KG1 (cell line): ENCODE results near the gene CCL22.
"Not testable (repeated sequence)": the region's sequence is repeated elsewhere in the genome, so short reads cannot be mapped to it uniquely, and the experiment has no call there.

ENCODE experiments used
- DNase-seq: peaks from one replicate; lab custom pipeline; 2025; lab: John Stamatoyannopoulos, UW

Gene CCL22

DNA sequence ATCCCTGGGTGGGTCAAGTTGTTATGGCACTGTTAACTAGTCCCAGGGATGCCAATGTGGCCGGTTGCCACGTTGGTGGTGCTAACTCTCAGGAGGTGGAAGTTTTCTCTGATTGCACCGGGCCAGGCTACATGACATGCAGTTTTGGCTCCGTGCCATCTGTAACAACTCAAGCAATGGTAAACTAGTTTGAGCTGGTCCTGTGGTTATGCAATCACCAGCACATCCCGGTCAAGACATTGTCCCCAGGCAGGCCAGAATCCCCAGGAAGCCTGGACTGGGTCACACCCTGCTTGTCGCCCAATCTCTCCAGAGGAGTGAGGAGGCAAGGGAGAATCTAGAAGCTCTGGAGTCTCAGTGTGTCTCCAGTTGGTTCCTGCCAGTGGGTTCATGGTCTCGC is 35.9 kb downstream of the CCL22 start:
- no peak for DNase-seq

DNA sequence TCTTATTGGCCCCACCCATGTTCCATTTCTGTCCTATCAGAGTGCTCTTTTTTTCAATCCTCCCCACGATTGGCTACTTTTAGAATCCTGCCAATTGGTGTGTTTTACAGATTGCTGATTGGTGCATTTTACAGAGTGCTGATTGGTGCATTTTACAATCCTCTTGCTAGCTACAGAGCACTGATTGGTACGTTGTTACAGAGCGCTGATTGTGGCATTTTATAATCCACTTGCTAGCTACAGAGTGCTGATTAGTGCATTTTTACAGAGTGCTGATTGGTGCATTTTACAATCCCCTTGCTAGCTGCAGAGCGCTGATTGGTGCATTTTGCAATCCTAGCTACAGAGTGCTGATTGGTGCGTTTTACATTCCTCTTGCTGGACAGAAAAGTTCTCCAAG is 36.4 kb downstream of the CCL22 start:
- no peak for DNase-seq

DNA sequence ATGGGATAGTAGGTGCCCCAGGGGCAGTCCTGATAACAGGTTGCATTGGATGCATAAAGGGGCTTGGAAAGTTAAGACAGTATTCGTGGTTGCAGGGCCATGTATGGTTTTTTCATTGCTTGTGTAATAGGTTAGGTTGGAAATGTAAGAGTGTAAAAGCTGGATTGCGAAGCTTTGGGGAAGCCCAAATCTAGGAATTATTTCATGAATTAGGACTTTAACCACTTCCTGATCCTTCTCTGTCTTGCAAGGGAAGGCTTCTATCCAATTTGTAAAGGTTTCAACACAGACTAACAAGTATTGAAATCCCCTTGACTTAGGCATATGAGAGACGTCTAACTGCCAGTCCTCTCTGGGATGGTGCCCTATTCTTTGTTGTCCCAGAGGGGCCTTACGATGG is 38.2 kb downstream of the CCL22 start:
- DNase-seq = no peak

- DNase-seq = not testable (repeated sequence)
Measured at GRCh38 chr16:57397493-57397892, 38.9 kb downstream of the CCL22 start.

DNA sequence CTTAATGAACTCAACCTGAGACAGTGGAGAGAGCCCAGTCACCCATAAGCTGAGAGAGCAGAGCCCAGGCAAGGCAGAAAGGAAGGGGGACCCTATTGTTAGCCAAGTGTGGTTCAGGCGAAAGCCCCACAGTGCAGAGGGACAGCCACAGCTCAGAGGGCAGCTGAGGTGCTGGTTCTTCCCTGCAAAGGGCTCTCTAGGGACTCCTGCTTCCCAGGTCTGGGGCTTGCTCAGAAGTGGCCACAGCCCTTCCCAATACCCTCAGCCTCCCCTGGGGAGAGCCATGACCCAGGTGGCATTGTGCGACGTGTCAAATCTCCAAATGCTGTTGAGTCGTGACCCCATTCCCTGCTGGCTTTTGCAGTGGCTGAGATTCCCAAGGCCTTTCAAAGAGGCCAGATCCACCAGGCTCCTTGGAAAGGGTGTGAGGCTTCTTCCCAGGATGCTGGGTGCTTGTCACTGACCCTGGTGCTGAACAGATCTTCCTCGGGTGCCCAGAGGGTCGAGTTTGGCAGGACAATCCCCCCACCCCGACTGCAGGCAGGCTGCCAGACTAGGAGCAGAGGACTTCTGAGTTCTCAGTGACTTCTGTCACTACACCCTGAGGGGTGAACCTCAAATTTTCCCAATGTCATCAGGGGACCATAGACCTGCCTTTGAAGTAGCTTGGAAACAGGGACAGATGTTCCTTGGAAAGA is 43.5 kb downstream of the CCL22 start:
- DNase-seq = no peak

- no peak for DNase-seq
Measured at GRCh38 chr16:57403965-57404817, 45.6 kb downstream of the CCL22 start, which contains the start of gene CCL17. Gene CCL17, plus strand, starts transcription at chr16:57404767. Its CDS starts 9,166 bp downstream, at chr16:57413933.

DNA sequence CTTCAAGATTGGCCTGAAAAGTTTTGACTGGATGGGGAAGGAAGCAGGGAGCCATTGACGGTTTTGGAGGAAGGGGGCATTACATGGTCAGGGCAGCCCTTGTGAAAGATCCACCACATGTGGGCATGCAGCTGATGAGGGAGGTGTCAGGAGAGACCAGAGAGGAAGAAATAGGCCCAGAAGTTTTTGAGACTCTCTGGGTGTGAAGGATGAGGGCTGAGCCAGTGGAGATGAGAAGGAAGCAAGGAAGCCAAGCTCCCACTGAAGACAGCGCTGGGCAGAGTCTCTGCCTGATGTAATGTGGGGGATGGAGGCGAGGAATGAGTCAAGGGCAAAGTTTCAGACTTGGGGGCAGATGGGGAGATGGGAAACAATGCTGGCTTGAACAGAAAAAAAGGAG is 46.5 kb downstream of the CCL22 start:
- DNase-seq = no peak

DNA sequence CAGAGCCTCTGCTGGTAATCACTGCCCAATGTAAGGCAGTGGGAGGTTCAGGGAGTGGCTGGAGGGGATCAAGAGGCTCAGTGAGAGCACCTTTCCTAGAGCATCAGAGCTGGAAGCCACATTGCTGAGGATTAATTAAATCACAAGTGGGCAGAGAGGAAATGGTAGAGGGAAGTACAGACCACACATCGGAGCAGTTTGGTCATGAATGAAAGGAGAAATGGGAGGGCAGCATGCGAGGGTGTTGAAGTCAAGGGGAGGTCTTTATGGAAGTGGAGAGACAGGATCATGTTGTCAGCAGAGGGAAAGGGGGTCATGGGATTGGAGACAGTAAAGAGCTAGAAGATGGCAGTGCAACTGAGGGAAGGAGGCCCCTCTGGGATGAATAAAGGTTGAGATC is 48.3 kb downstream of the CCL22 start:
- DNase-seq = no peak

DNA sequence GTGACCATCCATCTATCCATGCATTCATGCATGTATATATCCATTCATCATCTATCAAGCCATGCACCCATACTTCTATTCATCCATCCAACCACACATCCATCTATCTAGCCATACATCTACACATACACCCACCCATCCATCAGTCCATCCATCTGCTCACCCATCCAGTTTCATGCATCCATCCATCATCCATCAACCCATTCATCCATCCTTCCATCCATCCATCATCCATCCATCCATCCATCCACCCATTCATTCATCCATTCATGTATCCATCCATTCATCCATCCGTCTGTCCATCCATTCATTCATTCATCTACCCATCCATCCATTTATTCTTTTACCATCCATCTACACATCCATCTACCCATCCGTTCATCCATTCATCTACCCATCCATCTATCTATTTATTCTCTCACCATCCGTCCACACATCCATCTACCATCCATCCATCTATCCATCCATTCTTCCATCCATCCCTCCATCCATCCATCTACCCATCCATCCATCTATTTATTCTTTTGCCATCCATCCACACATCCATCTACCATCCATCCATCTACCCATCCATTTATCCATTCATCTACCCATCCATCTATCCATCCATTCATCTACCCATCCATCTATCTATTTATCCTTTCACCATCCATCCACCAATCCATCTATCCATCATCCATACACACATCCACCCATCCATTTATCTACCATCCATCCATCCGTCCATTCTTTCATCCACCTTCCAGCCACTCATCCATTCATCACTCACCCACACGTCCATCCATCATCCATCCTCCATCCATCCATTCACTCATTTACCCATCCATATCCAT is 49.2 kb downstream of the CCL22 start:
- no peak for DNase-seq

DNA sequence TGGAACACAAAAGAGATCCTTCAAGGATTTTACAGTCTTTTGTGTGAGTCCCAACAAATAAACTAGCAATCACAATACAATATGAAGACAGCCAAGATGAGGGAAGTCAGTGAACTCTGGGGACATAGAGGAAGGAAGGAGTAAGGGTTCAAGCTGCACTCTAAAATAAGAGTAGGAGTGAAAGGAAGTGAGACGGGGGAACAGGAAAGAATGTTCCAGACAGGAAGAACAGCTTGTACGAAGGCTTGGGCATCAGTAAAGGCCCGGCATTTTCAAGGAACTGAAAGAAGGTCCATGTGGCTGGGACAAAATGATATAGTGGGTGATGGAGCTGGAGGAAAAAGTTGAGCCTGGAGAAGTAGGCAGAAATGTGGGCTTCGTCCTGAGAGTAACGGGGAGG is 50.5 kb downstream of the CCL22 start:
- DNase-seq = no peak

- DNase-seq = no peak
Measured at GRCh38 chr16:57409870-57410587, 51.4 kb downstream of the CCL22 start.

DNA sequence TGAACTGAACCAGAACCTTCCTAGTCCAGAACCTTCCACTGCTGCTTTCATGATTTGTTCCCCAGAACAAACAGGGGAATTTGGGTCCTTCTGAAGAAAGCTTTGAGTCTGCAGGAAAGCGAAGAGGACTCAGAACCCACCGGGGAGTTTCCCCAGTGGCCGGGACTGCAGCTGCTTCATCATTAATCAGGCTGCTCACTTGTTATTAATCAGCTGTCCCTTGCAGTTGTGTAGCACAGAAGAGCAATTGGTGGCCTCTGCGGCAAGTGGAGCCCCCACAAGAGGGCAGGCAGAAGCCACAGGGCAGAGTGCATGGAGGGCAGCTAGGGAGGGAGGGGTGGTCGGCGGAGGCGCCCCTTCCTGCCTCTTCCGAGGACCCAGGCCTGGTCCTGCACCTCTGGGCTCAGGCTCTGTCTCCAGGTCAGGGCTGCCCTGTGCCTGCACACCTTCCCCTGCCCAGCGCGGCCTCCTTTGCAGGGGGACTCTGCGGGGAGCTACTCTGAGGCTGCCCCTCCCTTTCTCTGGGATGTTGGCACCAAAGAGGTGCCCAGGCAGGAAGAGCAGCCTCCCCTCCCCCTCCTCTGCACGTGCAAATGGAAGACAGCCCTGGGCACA is 52.9 kb downstream of the CCL22 start:
- DNase-seq = no peak

DNA sequence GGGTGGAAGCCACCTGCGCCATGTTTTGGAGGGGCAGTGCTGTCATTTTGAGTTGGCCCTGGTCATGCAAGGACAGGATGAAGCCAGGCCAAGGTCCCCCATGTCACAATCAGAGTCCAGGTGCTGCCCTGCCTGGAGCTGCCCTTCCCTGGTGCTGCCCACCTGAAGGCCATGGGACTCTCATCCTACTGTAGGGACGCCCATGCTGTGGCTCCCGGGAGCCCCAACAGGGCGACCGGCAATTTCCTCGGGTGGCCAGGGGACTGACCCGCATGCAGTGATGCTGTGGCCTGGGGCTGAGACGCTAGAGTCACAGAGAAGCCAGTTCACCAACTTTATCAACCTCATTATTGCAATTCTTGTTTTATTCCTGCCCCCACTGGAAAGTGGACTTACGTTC is 54.0 kb downstream of the CCL22 start:
- no peak for DNase-seq

DNA sequence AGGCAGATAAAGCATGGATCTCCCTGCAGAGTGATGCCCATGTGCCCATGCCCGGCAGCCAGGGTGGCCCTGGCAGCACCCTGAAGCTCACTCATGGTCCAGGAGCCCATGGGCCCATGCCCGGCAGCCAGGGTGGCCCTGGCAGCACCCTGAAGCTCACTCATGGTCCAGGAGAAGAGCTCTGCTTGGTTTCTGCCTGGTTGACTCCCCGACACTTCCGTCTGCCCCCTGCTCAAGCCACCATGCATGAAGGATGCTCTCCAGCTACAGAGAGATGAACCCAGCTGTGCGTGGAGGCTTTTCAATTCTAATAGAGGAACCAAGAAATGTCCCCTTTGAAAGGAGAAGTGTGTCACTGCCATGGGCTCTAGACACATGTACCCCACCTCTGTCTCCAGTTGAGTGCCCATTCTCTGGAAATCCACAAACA is 54.7 kb downstream of the CCL22 start:
- DNase-seq = no peak

DNA sequence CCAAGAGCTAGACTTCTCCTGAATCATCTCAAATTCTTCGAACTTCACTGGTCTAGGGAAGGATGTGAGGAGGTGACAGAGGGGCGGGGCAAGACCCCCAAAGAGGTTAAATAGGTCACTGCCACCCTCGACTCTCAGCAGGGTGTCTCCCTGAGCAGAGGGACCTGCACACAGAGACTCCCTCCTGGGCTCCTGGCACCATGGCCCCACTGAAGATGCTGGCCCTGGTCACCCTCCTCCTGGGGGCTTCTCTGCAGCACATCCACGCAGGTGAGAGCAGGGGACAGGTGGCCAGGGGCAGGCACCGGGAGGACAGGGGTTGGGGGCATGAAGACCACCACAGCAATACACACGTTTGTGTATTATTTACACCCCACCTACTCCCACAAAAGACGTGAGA is 55.1 kb downstream of the CCL22 start:
- DNase-seq = no peak
